ENCODE data around the gene HIC2. TPM values are rescaled to one million over a fixed set of nuclear protein-coding genes. Genes with fewer than 3 reads are reported as not detected.

Gene HIC2
- total and polyA plus RNA-seq, 9 of the 15 experiments (the other 6 are each of a cell fraction or from before 2014, with no cell fraction given): 1.7 to 117 (median 35.5) TPM

DNA sequence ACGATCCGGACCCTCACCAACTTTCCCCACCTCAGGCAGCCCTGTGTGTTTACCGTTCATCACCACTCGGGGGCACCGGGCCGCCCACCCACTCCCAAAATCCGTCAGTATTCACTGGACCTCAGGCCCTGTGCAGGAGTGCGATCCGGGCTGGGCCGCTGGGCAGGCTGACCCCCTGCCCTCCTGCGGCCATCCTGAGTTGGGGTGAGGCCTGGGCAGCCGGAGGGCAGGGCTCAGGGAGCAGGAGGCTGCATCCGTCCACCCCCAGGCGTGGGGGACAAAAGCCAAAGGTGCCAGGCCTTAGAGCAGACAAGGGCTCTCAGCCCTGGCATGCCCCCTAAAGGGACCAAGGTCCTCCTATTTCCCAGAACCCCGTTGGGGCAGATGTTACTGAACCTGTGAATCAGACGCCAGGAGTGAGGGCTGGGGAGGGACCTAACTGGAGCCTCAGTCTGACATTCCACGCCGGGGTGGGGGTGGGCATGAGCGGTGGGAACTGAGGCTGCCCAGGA is 33.2 kb downstream of the HIC2 start (continued):
- TF ChIP-seq, protein P1, sequence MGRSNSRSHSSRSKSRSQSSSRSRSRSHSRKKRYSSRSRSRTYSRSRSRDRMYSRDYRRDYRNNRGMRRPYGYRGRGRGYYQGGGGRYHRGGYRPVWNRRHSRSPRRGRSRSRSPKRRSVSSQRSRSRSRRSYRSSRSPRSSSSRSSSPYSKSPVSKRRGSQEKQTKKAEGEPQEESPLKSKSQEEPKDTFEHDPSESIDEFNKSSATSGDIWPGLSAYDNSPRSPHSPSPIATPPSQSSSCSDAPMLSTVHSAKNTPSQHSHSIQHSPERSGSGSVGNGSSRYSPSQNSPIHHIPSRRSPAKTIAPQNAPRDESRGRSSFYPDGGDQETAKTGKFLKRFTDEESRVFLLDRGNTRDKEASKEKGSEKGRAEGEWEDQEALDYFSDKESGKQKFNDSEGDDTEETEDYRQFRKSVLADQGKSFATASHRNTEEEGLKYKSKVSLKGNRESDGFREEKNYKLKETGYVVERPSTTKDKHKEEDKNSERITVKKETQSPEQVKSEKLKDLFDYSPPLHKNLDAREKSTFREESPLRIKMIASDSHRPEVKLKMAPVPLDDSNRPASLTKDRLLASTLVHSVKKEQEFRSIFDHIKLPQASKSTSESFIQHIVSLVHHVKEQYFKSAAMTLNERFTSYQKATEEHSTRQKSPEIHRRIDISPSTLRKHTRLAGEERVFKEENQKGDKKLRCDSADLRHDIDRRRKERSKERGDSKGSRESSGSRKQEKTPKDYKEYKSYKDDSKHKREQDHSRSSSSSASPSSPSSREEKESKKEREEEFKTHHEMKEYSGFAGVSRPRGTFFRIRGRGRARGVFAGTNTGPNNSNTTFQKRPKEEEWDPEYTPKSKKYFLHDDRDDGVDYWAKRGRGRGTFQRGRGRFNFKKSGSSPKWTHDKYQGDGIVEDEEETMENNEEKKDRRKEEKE (IDR thresholded peaks at IDR 0.05; ENCODE audit: borderline replicate concordance in 1 of 2, control insufficient read depth in 1 of 2, low read depth in 2 of 2, low read length in 1 of 2): no peak
- no peak for TF ChIP-seq GATAD2B (IDR thresholded peaks at IDR 0.05; ENCODE audit: borderline replicate concordance)
- TF ChIP-seq, protein P2, sequence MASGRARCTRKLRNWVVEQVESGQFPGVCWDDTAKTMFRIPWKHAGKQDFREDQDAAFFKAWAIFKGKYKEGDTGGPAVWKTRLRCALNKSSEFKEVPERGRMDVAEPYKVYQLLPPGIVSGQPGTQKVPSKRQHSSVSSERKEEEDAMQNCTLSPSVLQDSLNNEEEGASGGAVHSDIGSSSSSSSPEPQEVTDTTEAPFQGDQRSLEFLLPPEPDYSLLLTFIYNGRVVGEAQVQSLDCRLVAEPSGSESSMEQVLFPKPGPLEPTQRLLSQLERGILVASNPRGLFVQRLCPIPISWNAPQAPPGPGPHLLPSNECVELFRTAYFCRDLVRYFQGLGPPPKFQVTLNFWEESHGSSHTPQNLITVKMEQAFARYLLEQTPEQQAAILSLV (tag; IDR thresholded peaks at IDR 0.05): no peak
- no peak for TF ChIP-seq KDM2B (CRISPR knock-in tag; IDR thresholded peaks at IDR 0.05)
- no peak for TF ChIP-seq DMBX1 (CRISPR knock-in tag; IDR thresholded peaks at IDR 0.05; ENCODE audit: borderline replicate concordance)
- no peak for TF ChIP-seq ZNF311 (CRISPR knock-in tag; IDR thresholded peaks at IDR 0.05)
- TF ChIP-seq, protein P3, sequence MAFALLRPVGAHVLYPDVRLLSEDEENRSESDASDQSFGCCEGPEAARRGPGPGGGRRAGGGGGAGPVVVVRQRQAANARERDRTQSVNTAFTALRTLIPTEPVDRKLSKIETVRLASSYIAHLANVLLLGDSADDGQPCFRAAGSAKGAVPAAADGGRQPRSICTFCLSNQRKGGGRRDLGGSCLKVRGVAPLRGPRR (CRISPR knock-in tag; IDR thresholded peaks at IDR 0.05): no peak
- TF ChIP-seq MXI1 (IDR thresholded peaks at IDR 0.05; ENCODE audit: low read depth, low read length): no peak
- TF ChIP-seq GATAD2A (IDR thresholded peaks at IDR 0.05): no peak
- no peak for TF ChIP-seq MCM5 (IDR thresholded peaks at IDR 0.05; ENCODE audit: low read depth)
- peak; percentile 49 for TF ChIP-seq EGR1 (conservative IDR thresholded peaks at IDR 0.05)
- TF ChIP-seq, protein P4, sequence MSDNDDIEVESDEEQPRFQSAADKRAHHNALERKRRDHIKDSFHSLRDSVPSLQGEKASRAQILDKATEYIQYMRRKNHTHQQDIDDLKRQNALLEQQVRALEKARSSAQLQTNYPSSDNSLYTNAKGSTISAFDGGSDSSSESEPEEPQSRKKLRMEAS (CRISPR knock-in tag; IDR thresholded peaks at IDR 0.05): peak; percentile 53; the same call in 1 of the 2 replicates
- peak; percentile 27; the same call in 1 of the 2 replicates for TF ChIP-seq CBFB (CRISPR knock-in tag; IDR thresholded peaks at IDR 0.05)
- TF ChIP-seq, protein P5, sequence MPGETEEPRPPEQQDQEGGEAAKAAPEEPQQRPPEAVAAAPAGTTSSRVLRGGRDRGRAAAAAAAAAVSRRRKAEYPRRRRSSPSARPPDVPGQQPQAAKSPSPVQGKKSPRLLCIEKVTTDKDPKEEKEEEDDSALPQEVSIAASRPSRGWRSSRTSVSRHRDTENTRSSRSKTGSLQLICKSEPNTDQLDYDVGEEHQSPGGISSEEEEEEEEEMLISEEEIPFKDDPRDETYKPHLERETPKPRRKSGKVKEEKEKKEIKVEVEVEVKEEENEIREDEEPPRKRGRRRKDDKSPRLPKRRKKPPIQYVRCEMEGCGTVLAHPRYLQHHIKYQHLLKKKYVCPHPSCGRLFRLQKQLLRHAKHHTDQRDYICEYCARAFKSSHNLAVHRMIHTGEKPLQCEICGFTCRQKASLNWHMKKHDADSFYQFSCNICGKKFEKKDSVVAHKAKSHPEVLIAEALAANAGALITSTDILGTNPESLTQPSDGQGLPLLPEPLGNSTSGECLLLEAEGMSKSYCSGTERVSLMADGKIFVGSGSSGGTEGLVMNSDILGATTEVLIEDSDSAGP (CRISPR knock-in tag; IDR thresholded peaks at IDR 0.05): no peak
- no peak for TF ChIP-seq ZNF408 (CRISPR knock-in tag; IDR thresholded peaks at IDR 0.05; ENCODE audit: low read depth)
- no peak for TF ChIP-seq ZNF263 (CRISPR knock-in tag; IDR thresholded peaks at IDR 0.05; ENCODE audit: borderline replicate concordance)
- no peak for TF ChIP-seq GTF2F1 (IDR thresholded peaks at IDR 0.05; ENCODE audit: low read depth, low read length)
- TF ChIP-seq HNRNPLL (IDR thresholded peaks at IDR 0.05; ENCODE audit: low read depth, low read length, poor library complexity, severe bottlenecking): no peak
- TF ChIP-seq, protein P6, sequence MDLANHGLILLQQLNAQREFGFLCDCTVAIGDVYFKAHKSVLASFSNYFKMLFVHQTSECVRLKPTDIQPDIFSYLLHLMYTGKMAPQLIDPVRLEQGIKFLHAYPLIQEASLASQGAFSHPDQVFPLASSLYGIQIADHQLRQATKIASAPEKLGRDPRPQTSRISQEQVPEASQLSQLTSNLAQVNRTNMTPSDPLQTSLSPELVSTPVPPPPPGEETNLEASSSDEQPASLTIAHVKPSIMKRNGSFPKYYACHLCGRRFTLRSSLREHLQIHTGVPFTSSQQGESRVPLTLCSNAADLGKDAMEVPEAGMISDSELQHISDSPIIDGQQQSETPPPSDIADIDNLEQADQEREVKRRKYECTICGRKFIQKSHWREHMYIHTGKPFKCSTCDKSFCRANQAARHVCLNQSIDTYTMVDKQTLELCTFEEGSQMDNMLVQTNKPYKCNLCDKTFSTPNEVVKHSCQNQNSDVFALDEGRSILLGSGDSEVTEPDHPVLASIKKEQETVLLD (IDR thresholded peaks at IDR 0.05): no peak
- no peak for TF ChIP-seq SLC30A9 (CRISPR knock-in tag; IDR thresholded peaks at IDR 0.05)
- no peak for TF ChIP-seq ESRRA (IDR thresholded peaks at IDR 0.05; ENCODE audit: borderline replicate concordance, low read depth)

Data from K562 (cell line).